Stimulated activated CD8-positive, alpha-beta memory T cell treated with anti-CD3 and anti-CD28 coated beads, Interleukin-15, amount 100 ng/mL, for 4 hours (primary cell): Measurements from ENCODE around the gene SELENON.

Experiments used
- DNase-seq, 2 donors: peaks; one replicate each; pipeline ENCODE4 v3.0.0-alpha.2; 2020; ENCODE audit warnings: low read depth in 2 of 2

The SELENON gene

GRCh38 chr1:25799935-25800702, at the start of gene SELENON:
Gene SELENON (plus strand): TSS chr1:25800193. CDS start chr1:25800231, 38 bp downstream.
- no peak for DNase-seq

- DNase-seq: no peak
Observed at GRCh38 chr1:25750923-25751605, 48.9 kb upstream of the SELENON start.

GRCh38 chr1:25754470-25755181, 45.4 kb upstream of the SELENON start:
- no peak for DNase-seq

GRCh38 chr1:25755475-25756125, 44.4 kb upstream of the SELENON start:
- no peak for DNase-seq

- no peak for DNase-seq
Observed at GRCh38 chr1:25756215-25756614, 43.8 kb upstream of the SELENON start.

GRCh38 chr1:25757151-25757845, 42.7 kb upstream of the SELENON start:
- no peak for DNase-seq

GRCh38 chr1:25757846-25758185, 42.2 kb upstream of the SELENON start:
- no peak for DNase-seq

GRCh38 chr1:25758466-25759070, 41.4 kb upstream of the SELENON start:
- no peak for DNase-seq

GRCh38 chr1:25760122-25760719, 39.8 kb upstream of the SELENON start:
- DNase-seq: no peak

GRCh38 chr1:25760871-25761270, 39.1 kb upstream of the SELENON start:
- no peak for DNase-seq

- DNase-seq: no peak
Observed at GRCh38 chr1:25763493-25763892, 36.5 kb upstream of the SELENON start.

GRCh38 chr1:25765136-25765922, 34.7 kb upstream of the SELENON start:
- no peak for DNase-seq

- no peak for DNase-seq
Observed at GRCh38 chr1:25765923-25766589, 33.9 kb upstream of the SELENON start.

- no peak for DNase-seq
Observed at GRCh38 chr1:25766721-25767436, 33.1 kb upstream of the SELENON start.

- DNase-seq: no peak
Observed at GRCh38 chr1:25767437-25767770, 32.6 kb upstream of the SELENON start.

- DNase-seq: no peak
Observed at GRCh38 chr1:25768999-25769398, 31.0 kb upstream of the SELENON start.

GRCh38 chr1:25769625-25770383, 30.2 kb upstream of the SELENON start:
- no peak for DNase-seq

GRCh38 chr1:25770541-25771220, 29.3 kb upstream of the SELENON start:
- no peak for DNase-seq
